Hindlimb muscle (tissue), 1 donor: ENCODE data around the gene CCNJ. TPM values are rescaled to one million over a fixed set of nuclear protein-coding genes. Genes with fewer than 3 reads are reported as not detected.
A peak's percentile ranks its signal among the peaks of the same experiment; 100 is the strongest.

Experiments used
- DNase-seq: peaks from one replicate; pipeline ENCODE4 v3.0.0-alpha.2; 2013
- polyA plus RNA-seq: library from polyadenylated mRNA; unstranded; fragments of 120-200 nt; gene quantifications from one replicate; pipeline ENCODE4 v1.2.1, GENCODE V29; 2013; ENCODE audit not compliant: insufficient read length

Gene CCNJ
- polyA plus RNA-seq, 1 donor = 9.9 TPM

- no peak for DNase-seq
Measured at GRCh38 chr10:96056787-96057186, 13.4 kb downstream of the CCNJ start.

GRCh38 chr10:96061232-96061631 is 17.8 kb downstream of the CCNJ start:
- no peak for DNase-seq

- DNase-seq = no peak
Measured at GRCh38 chr10:96072674-96073073, 29.3 kb downstream of the CCNJ start.

- DNase-seq = no peak
Measured at GRCh38 chr10:96073722-96074121, 30.3 kb downstream of the CCNJ start.

GRCh38 chr10:96074776-96075175 is 31.4 kb downstream of the CCNJ start:
- DNase-seq = no peak

- no peak for DNase-seq
Measured at GRCh38 chr10:96075977-96076376, 32.6 kb downstream of the CCNJ start.

- no peak for DNase-seq
Measured at GRCh38 chr10:96077156-96077555, 33.8 kb downstream of the CCNJ start.

GRCh38 chr10:96082153-96082552 is 38.8 kb downstream of the CCNJ start:
- DNase-seq = no peak

- DNase-seq = no peak
Measured at GRCh38 chr10:96082748-96083147, 39.4 kb downstream of the CCNJ start.

GRCh38 chr10:96089116-96089515 is 45.7 kb downstream of the CCNJ start:
- no peak for DNase-seq

GRCh38 chr10:96089670-96090462 is 46.5 kb downstream of the CCNJ start:
- DNase-seq = peak; percentile 99

- no peak for DNase-seq
Measured at GRCh38 chr10:96090463-96090800, 47.0 kb downstream of the CCNJ start.

- no peak for DNase-seq
Measured at GRCh38 chr10:96092999-96093767, 49.8 kb downstream of the CCNJ start.

GRCh38 chr10:96093948-96094347 is 50.6 kb downstream of the CCNJ start:
- no peak for DNase-seq

- no peak for DNase-seq
Measured at GRCh38 chr10:96096958-96097357, 53.6 kb downstream of the CCNJ start.

GRCh38 chr10:96097865-96098264 is 54.5 kb downstream of the CCNJ start:
- no peak for DNase-seq

- no peak for DNase-seq
Measured at GRCh38 chr10:96107623-96108038, 64.2 kb downstream of the CCNJ start.

Other genes with a start within 250 kb of the CCNJ start
- 0.54 TPM for gene CC2D2B, start 135.6 kb upstream of the CCNJ start, polyA plus RNA-seq
- 21.5 TPM for gene ZNF518A, start 86.7 kb downstream of the CCNJ start, polyA plus RNA-seq
- 3.4 TPM for gene BLNK, start 228.0 kb downstream of the CCNJ start, polyA plus RNA-seq